A549 (cell line): ENCODE data around the gene ANKFN1.

Source experiments
- EP300 ChIP-seq, 2 experiments: fragments of >200 bp; sonication (Bioruptor Twin); formaldehyde crosslinking; IDR thresholded peaks; 2 replicates in 1 of 2; 3 replicates in 1 of 2; pipeline ENCODE4 v1.6.1; 2016 to 2017
- ESRRA ChIP-seq: fragments of 150-350 bp; IDR thresholded peaks from 2 replicates; pipeline ENCODE4 v1.6.1; 2014; ENCODE audit warnings: mild to moderate bottlenecking, low read length, borderline replicate concordance
- HOXA7 ChIP-seq: fragments of 250-450 bp; sonication (Bioruptor Pico); IDR thresholded peaks from 2 replicates; pipeline ENCODE4 v1.5.0; 2020; ENCODE audit warnings: mild to moderate bottlenecking, moderate library complexity
- NR3C1 ChIP-seq: fragments of >200 bp; sonication (Bioruptor Twin); formaldehyde crosslinking; IDR thresholded peaks from 3 replicates; pipeline ENCODE4 v1.6.1; 2017
- TF ChIP-seq, protein P1 (sequence below): fragments of >200 bp; sonication (Bioruptor Twin); formaldehyde crosslinking; IDR thresholded peaks from 3 replicates; pipeline ENCODE4 v1.5.1; 2016
- TF ChIP-seq, protein P2 (sequence below): fragments of 200-600 bp; sonication (generic); IDR thresholded peaks from 2 replicates; pipeline ENCODE4 v1.6.1; 2016; ENCODE audit warnings: antibody characterized with exemption, mild to moderate bottlenecking, moderate library complexity
- TF ChIP-seq, protein P3 (sequence below): fragments of 450-650 bp; IDR thresholded peaks from 2 replicates; pipeline ENCODE4 v1.6.1; 2014; ENCODE audit warnings: antibody characterized with exemption

DNA sequence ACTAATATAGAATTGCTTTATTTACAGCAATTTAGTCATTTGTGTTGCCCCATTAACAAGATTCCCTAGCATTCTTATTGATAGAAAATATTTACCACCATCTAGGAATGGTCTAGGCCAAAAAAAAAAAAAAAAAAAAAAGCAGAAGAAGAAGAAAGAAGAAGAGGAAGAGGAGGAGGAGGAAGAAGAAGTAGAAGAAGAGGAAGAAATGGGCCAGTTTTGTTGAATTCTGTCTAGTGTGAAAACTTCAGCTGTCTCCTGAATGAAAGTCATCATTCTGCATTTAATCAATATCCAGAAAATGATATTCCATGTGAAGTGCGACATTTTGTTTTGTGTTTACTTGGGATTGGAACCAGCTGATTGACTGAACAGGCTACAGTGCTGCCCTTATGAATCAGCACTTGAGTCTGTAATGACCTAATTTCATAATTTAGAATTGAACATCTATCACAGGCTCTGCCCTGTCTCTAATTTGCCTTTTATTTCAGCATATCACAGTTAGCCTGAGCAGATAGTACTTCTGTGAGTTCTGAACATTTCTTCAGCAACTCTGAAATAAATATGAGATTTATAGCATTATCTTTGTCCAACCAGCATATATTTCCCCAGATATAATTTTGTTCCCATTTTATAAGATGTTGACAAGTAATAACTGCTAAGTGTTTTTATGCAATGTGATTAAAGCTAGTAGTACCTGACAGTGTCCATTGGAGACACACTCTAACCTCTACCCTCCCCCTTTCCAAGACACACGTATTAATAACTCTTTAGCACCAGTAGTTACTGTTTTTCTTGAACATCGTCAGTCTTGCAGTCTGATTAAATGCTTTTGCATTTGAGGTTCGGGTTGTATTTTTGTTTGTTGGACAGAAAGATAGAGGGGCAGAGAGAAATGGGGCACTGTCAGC lies 5.9 kb downstream of the ANKFN1 start:
- TF ChIP-seq, protein P1, sequence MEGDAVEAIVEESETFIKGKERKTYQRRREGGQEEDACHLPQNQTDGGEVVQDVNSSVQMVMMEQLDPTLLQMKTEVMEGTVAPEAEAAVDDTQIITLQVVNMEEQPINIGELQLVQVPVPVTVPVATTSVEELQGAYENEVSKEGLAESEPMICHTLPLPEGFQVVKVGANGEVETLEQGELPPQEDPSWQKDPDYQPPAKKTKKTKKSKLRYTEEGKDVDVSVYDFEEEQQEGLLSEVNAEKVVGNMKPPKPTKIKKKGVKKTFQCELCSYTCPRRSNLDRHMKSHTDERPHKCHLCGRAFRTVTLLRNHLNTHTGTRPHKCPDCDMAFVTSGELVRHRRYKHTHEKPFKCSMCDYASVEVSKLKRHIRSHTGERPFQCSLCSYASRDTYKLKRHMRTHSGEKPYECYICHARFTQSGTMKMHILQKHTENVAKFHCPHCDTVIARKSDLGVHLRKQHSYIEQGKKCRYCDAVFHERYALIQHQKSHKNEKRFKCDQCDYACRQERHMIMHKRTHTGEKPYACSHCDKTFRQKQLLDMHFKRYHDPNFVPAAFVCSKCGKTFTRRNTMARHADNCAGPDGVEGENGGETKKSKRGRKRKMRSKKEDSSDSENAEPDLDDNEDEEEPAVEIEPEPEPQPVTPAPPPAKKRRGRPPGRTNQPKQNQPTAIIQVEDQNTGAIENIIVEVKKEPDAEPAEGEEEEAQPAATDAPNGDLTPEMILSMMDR: no peak
- TF ChIP-seq NR3C1 (no peak), HOXA7 (CRISPR knock-in tag) (no peak), EP300 (IDR thresholded peaks at IDR 0.05) (no peak), ESRRA (no peak)
- TF ChIP-seq, protein P2, sequence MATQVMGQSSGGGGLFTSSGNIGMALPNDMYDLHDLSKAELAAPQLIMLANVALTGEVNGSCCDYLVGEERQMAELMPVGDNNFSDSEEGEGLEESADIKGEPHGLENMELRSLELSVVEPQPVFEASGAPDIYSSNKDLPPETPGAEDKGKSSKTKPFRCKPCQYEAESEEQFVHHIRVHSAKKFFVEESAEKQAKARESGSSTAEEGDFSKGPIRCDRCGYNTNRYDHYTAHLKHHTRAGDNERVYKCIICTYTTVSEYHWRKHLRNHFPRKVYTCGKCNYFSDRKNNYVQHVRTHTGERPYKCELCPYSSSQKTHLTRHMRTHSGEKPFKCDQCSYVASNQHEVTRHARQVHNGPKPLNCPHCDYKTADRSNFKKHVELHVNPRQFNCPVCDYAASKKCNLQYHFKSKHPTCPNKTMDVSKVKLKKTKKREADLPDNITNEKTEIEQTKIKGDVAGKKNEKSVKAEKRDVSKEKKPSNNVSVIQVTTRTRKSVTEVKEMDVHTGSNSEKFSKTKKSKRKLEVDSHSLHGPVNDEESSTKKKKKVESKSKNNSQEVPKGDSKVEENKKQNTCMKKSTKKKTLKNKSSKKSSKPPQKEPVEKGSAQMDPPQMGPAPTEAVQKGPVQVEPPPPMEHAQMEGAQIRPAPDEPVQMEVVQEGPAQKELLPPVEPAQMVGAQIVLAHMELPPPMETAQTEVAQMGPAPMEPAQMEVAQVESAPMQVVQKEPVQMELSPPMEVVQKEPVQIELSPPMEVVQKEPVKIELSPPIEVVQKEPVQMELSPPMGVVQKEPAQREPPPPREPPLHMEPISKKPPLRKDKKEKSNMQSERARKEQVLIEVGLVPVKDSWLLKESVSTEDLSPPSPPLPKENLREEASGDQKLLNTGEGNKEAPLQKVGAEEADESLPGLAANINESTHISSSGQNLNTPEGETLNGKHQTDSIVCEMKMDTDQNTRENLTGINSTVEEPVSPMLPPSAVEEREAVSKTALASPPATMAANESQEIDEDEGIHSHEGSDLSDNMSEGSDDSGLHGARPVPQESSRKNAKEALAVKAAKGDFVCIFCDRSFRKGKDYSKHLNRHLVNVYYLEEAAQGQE: no peak
- TF ChIP-seq, protein P3, sequence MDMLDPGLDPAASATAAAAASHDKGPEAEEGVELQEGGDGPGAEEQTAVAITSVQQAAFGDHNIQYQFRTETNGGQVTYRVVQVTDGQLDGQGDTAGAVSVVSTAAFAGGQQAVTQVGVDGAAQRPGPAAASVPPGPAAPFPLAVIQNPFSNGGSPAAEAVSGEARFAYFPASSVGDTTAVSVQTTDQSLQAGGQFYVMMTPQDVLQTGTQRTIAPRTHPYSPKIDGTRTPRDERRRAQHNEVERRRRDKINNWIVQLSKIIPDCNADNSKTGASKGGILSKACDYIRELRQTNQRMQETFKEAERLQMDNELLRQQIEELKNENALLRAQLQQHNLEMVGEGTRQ: no peak
